H1 (cell line): ENCODE results near the gene GAS7. TPM values are rescaled to one million over a fixed set of nuclear protein-coding genes. Genes with fewer than 3 reads are reported as not detected.

ENCODE experiments used
- CTCF ChIA-PET: fragments of 300-600 bp; sonication (Branson Sonifier 250); formaldehyde crosslinking; loops from one replicate; lab custom pipeline; 2021; ENCODE audit not compliant: partially characterized antibody; lab: Charles Lee
- POLR2A ChIA-PET: fragments of 300-600 bp; sonication (Branson Sonifier 250); formaldehyde crosslinking; loops from one replicate; lab custom pipeline; 2021; ENCODE audit warnings: inconsistent platforms; ENCODE audit not compliant: partially characterized antibody; lab: Charles Lee
- DNase-seq, 2 experiments: peaks; one replicate each; pipeline versions ENCODE4 v3.0.0 to v3.0.0-alpha.2; 2010 to 2022; ENCODE audit warnings: low spot score in 2 of 2, low read depth in 1 of 2, mixed read lengths in 1 of 2
- FAIRE-seq: peaks from 2 replicates; lab custom pipeline; 2011; peaks lifted over from hg19 to GRCh38; lab: Jason Lieb, UNC
- H2AFZ ChIP-seq: 2 replicates; pipeline ENCODE4 v1.8.1; 2012; ENCODE audit warnings: low read length, inconsistent platforms
- H2AK5ac ChIP-seq: 2 replicates; pipeline ENCODE4 v1.6.1; 2013; ENCODE audit warnings: low read depth, low read length
- H2BK120ac ChIP-seq: replicated peaks from 2 replicates; pipeline ENCODE3; 2013; ENCODE audit warnings: low read depth, low read length, inconsistent platforms
- H2BK12ac ChIP-seq: 2 replicates; pipeline ENCODE4 v1.6.1; 2013; ENCODE audit warnings: low read depth, low read length
- H2BK15ac ChIP-seq: 2 replicates; pipeline ENCODE4 v1.6.1; 2013; ENCODE audit warnings: low read length
- H2BK20ac ChIP-seq: 2 replicates; pipeline ENCODE4 v1.6.1; 2013; ENCODE audit warnings: low read length
- H2BK5ac ChIP-seq: 2 replicates; pipeline ENCODE4 v1.6.1; 2013; ENCODE audit warnings: low read depth, low read length
- H3K14ac ChIP-seq: 2 replicates; pipeline ENCODE4 v1.6.1; 2013; ENCODE audit warnings: inconsistent platforms; ENCODE audit not compliant: insufficient read length
- H3K18ac ChIP-seq: 2 replicates; pipeline ENCODE4 v1.6.1; 2013; ENCODE audit warnings: low read length; ENCODE audit errors: extremely low read depth
- H3K23ac ChIP-seq: 2 replicates; pipeline ENCODE4 v1.6.1; 2013; ENCODE audit warnings: inconsistent platforms; ENCODE audit not compliant: insufficient read length
- H3K23me2 ChIP-seq: 2 replicates; pipeline ENCODE4 v1.6.1; 2013; ENCODE audit warnings: low read depth, low read length
- H3K27ac ChIP-seq: 2 replicates; pipeline ENCODE4 v1.6.1; 2011; ENCODE audit warnings: low read depth, low read length, inconsistent platforms
- H3K27me3 ChIP-seq, 4 experiments: replicated peaks in 1 of 4; 1 replicate in 1 of 4; 2 replicates in 3 of 4; pipeline versions ENCODE4 v1.6.1 to v1.8.1; 2011 to 2013; ENCODE audit warnings: low read length in 3 of 4, mild to moderate bottlenecking in 3 of 4, inconsistent platforms in 2 of 4, mixed read lengths in 2 of 4, moderate library complexity in 1 of 4; ENCODE audit not compliant: control insufficient read depth in 3 of 4, insufficient read depth in 3 of 4; ENCODE audit errors: extremely low read depth in 1 of 4
- H3K36me3 ChIP-seq, 4 experiments: 2 replicates each; pipeline versions ENCODE4 v1.6.1 to v1.8.1; 2011 to 2013; ENCODE audit warnings: mild to moderate bottlenecking in 4 of 4, low read length in 3 of 4, moderate library complexity in 2 of 4, control low read depth in 1 of 4, inconsistent platforms in 1 of 4; ENCODE audit not compliant: insufficient read depth in 4 of 4, control insufficient read depth in 2 of 4
- H3K4ac ChIP-seq: replicated peaks from 2 replicates; pipeline ENCODE3; 2013; ENCODE audit warnings: low read length, low read depth, mixed read lengths, inconsistent platforms; ENCODE audit not compliant: insufficient read length
- H3K4me1 ChIP-seq, 4 experiments: replicated peaks in 1 of 4; 1 replicate in 1 of 4; 2 replicates in 3 of 4; pipeline versions ENCODE4 v1.6.1 to v1.8.1; 2011 to 2013; ENCODE audit warnings: low read length in 3 of 4, inconsistent platforms in 2 of 4, mixed read lengths in 1 of 4; ENCODE audit not compliant: insufficient read depth in 4 of 4, control insufficient read depth in 3 of 4
- H3K4me2 ChIP-seq, 2 experiments: 2 replicates each; pipeline versions ENCODE4 v1.6.1 to v1.8.1; 2011 to 2013; ENCODE audit warnings: low read depth in 2 of 2, low read length in 2 of 2, control low read depth in 1 of 2, inconsistent platforms in 1 of 2, mild to moderate bottlenecking in 1 of 2; ENCODE audit not compliant: insufficient read depth in 1 of 2
- H3K4me3 ChIP-seq, 4 experiments: fragments of 200-600, 300-600 bp in 1 of 4; sonication (generic), shearing (Covaris generic), sonication (Bioruptor Twin) in 1 of 4; 2 replicates each; pipeline versions ENCODE4 v1.5.1 to v1.8.1; 2011 to 2016; ENCODE audit warnings: low read length in 4 of 4, low read depth in 3 of 4, control low read depth in 2 of 4, inconsistent platforms in 2 of 4, mild to moderate bottlenecking in 2 of 4, mixed read lengths in 1 of 4, moderate library complexity in 1 of 4; ENCODE audit not compliant: insufficient read depth in 2 of 4; ENCODE audit errors: extremely low read depth in 1 of 4
- H3K56ac ChIP-seq: replicated peaks from 2 replicates; pipeline ENCODE3; 2013; ENCODE audit warnings: low read depth, mild to moderate bottlenecking, mixed read lengths, low read length, inconsistent platforms; ENCODE audit not compliant: insufficient read length
- H3K79me1 ChIP-seq: 2 replicates; pipeline ENCODE4 v1.6.1; 2013; ENCODE audit warnings: low read depth, low read length, control low read depth
- H3K79me2 ChIP-seq, 2 experiments: 2 replicates each; pipeline versions ENCODE4 v1.6.1 to v1.8.1; 2012 to 2013; ENCODE audit warnings: low read length in 2 of 2, mild to moderate bottlenecking in 2 of 2, inconsistent platforms in 1 of 2; ENCODE audit not compliant: insufficient read depth in 2 of 2, control insufficient read depth in 1 of 2
- H3K9ac ChIP-seq, 4 experiments: replicated peaks in 1 of 4; 1 replicate in 1 of 4; 2 replicates in 3 of 4; pipeline versions ENCODE4 v1.6.1 to v1.8.1; 2011 to 2013; ENCODE audit warnings: low read depth in 3 of 4, low read length in 3 of 4, control low read depth in 2 of 4, mild to moderate bottlenecking in 2 of 4, moderate library complexity in 2 of 4, inconsistent platforms in 1 of 4; ENCODE audit errors: extremely low read depth in 1 of 4
- H3K9me3 ChIP-seq, 2 experiments: 2 replicates each; pipeline versions ENCODE4 v1.6.1 to v1.8.1; 2012 to 2013; ENCODE audit warnings: mild to moderate bottlenecking in 2 of 2, moderate library complexity in 2 of 2, control low read depth in 1 of 2, inconsistent platforms in 1 of 2, low read depth in 1 of 2, low read length in 1 of 2, mixed read lengths in 1 of 2; ENCODE audit not compliant: insufficient read depth in 2 of 2
- H4K20me1 ChIP-seq, 2 experiments: replicated peaks in 1 of 2; 2 replicates each; pipeline versions ENCODE3 to v1.8.1; 2011 to 2013; ENCODE audit warnings: inconsistent platforms in 2 of 2, low read length in 2 of 2, mild to moderate bottlenecking in 1 of 2; ENCODE audit not compliant: insufficient read depth in 2 of 2, control insufficient read depth in 1 of 2
- H4K5ac ChIP-seq: 2 replicates; pipeline ENCODE4 v1.6.1; 2013; ENCODE audit warnings: low read length, low read depth, mixed read lengths, inconsistent platforms; ENCODE audit not compliant: insufficient read length
- H4K8ac ChIP-seq: 2 replicates; pipeline ENCODE4 v1.8.0; 2013; ENCODE audit warnings: mild to moderate bottlenecking, moderate library complexity, low read length, inconsistent platforms; ENCODE audit not compliant: insufficient read depth; ENCODE audit errors: extremely low read depth
- H4K91ac ChIP-seq: replicated peaks from 2 replicates; pipeline ENCODE3; 2013; ENCODE audit warnings: low read length, mixed read lengths, inconsistent platforms; ENCODE audit not compliant: insufficient read length
- GTF2F1 ChIP-seq: IDR thresholded peaks from 2 replicates; pipeline ENCODE4 v1.6.1; 2012; ENCODE audit warnings: low read depth, low read length, improper control_type of control experiment, borderline replicate concordance
- WGBS, 2 experiments: shearing (Covaris generic) in 1 of 2; methylation state at CpG; one replicate each; pipeline versions ENCODE4 v1.1.6 to v1.1.7; 2013 to 2015; ENCODE audit warnings: low lambda C conversion rate in 2 of 2, mixed read lengths in 2 of 2, inconsistent platforms in 1 of 2, low coverage in 1 of 2, missing lambda C conversion rate in 1 of 2; ENCODE audit not compliant: insufficient replicate concordance in 2 of 2, insufficient coverage in 1 of 2, insufficient read length in 1 of 2; ENCODE audit errors: extremely low coverage in 1 of 2, missing lambda C conversion rate in 1 of 2; 5-methylcytosine and 5-hydroxymethylcytosine counted together
- polyA plus RNA-seq, 7 experiments: library from polyadenylated mRNA; depleted of rRNA in 3 of 7; stranded (reverse) in 5 of 7; unstranded in 2 of 7; fragments of >200 nt in 5 of 7; fragments of 200-250 nt in 2 of 7; gene quantifications; 1 replicate in 5 of 7; 2 replicates in 1 of 7; 4 replicates in 1 of 7; pipeline versions ENCODE4 v1.2.1 to v1.2.3, GENCODE V29; 2011 to 2013; ENCODE audit warnings: missing spikeins in 2 of 7, mixed read lengths in 2 of 7
- total RNA-seq: library from RNA; stranded (reverse); fragmentation: NEBNext Ultra II Directional; extraction: Animal tissue kit (Norgen Biotek cat#: 25700); gene quantifications from 2 replicates; pipeline ENCODE4 v1.2.1, GENCODE V29; 2021

GAS7 gene
- total and polyA plus RNA-seq, 2 of the 8 experiments (the other 6 are each of a cell fraction or from before 2014, with no cell fraction given) = 5.0 to 14.5 TPM

- DNase-seq (no peak), FAIRE-seq (no peak)
- Histone ChIP-seq H4K5ac (no peak overlapping the region), H3K79me1 (no peaks in the 10 kb centered on the region), H3K4me3 (no peak overlapping the region), H3K9ac (no peak overlapping the region), H3K18ac (peak overlapping the region; percentile 57; the same call in 1 of the 2 replicates), H3K56ac (no peak overlapping the region), H2AK5ac (no peak overlapping the region), H3K27ac (no peak overlapping the region; the same call in 1 of the 2 replicates), H2BK15ac (0 out of 2 replicates have a peak overlapping the region, but pooled peaks have one; percentile 88), H4K91ac (peak overlapping the region; percentile 13), H3K27me3 (no peaks in the 10 kb centered on the region), H3K14ac (no peak overlapping the region), H3K23me2 (no peaks in the 10 kb centered on the region), H2BK12ac (peak overlapping the region; percentile 32; the same call in 1 of the 2 replicates), H3K36me3 (no peaks in the 10 kb centered on the region), H3K9me3 (no peaks in the 10 kb centered on the region), H2BK120ac (no peak overlapping the region), H4K8ac (no peak overlapping the region), H2AFZ (no peak overlapping the region), H3K4ac (no peak overlapping the region), H3K4me1 (peaks cover 2 to 24% (median 14%) of the 10 kb centered on the region in 4 experiments), H4K20me1 (no peaks in the 10 kb centered on the region), H3K4me2 (no peak overlapping the region), H2BK5ac (peak overlapping the region; percentile 46; the same call in 1 of the 2 replicates), H3K23ac (no peak overlapping the region), H2BK20ac (no peak overlapping the region), H3K79me2 (no peaks in the 10 kb centered on the region)
- WGBS, 2 experiments = 82% methylated on average over 11 of the region's 11 CpGs; no CpG with 5 or more reads in 1 of the 2 experiments
- ChIA-PET CTCF (interaction anchor here (0.6 to 1.2 kb wide), 7 partner anchors 26 to 486 kb away, joined by 3 to 5 read pairs (median 3); no protein-coding TSS in a partner anchor), POLR2A (no interaction called here)
- no peak for TF ChIP-seq GTF2F1
Observed at GRCh38 chr17:10114931-10115535, 83.4 kb downstream of the GAS7 start.
